Muscle of leg (tissue), 11 donors: ENCODE data around the gene SORBS1. TPM values are rescaled to one million over a fixed set of nuclear protein-coding genes. Genes with fewer than 3 reads are reported as not detected.

Source experiments
- DNase-seq: peaks from one replicate; pipeline ENCODE4 v3.0.0; 2013
- H3K27ac ChIP-seq: one replicate; pipeline ENCODE4 v1.5.1; 2013; ENCODE audit warnings: mild to moderate bottlenecking, low read length, control low read depth
- H3K27me3 ChIP-seq: one replicate; pipeline ENCODE4 v1.6.1; 2013; ENCODE audit warnings: low read length; ENCODE audit not compliant: control insufficient read depth, insufficient read depth
- H3K36me3 ChIP-seq: one replicate; pipeline ENCODE4 v1.6.1; 2013; ENCODE audit warnings: low read length; ENCODE audit not compliant: control insufficient read depth, insufficient read depth
- H3K4me1 ChIP-seq: one replicate; pipeline ENCODE4 v1.6.1; 2013; ENCODE audit warnings: low read length; ENCODE audit not compliant: control insufficient read depth, insufficient read depth
- H3K4me3 ChIP-seq: one replicate; pipeline ENCODE4 v1.5.1; 2013; ENCODE audit warnings: low read length, control low read depth
- H3K9me3 ChIP-seq: replicated peaks from 2 replicates; pipeline ENCODE4 v1.6.1; 2013; ENCODE audit warnings: low read depth, low read length; ENCODE audit not compliant: control insufficient read depth
- WGBS: methylation state at CpG from one replicate; pipeline ENCODE4 v1.1.5; 2013; ENCODE audit warnings: missing lambda C conversion rate; ENCODE audit not compliant: insufficient coverage; 5-methylcytosine and 5-hydroxymethylcytosine counted together
- polyA plus RNA-seq, 8 donors: library from polyadenylated mRNA; unstranded; fragments of 120-200 nt; gene quantifications; one replicate each; pipeline versions ENCODE4 v1.2.1 to v1.2.3, GENCODE V29; 2013; ENCODE audit warnings: inconsistent platforms in 1 of 8, low replicate concordance in 1 of 8; ENCODE audit not compliant: insufficient read length in 8 of 8, insufficient read depth in 1 of 8
- total RNA-seq: library from RNA; stranded (reverse); fragments of 120-200 nt; gene quantifications from one replicate; pipeline ENCODE4 v1.2.4, GENCODE V29; 2013

SORBS1 gene
- total and polyA plus RNA-seq, 9 donors: 50.4 to 104 (median 57.8) TPM

- Histone ChIP-seq H3K4me3 (no peak overlapping the region), H3K4me1 (no peaks in the 10 kb centered on the region), H3K27ac (no peak overlapping the region), H3K9me3 (no peaks in the 10 kb centered on the region), H3K27me3 (no peaks in the 10 kb centered on the region), H3K36me3 (no peaks in the 10 kb centered on the region)
- 29% methylated on average over 1 of the region's 1 CpG for WGBS
- no peak for DNase-seq
These were observed 257.2 kb downstream of the SORBS1 start for GRCh38 chr10:95303950-95304349.

- Histone ChIP-seq H3K4me1 (no peaks in the 10 kb centered on the region), H3K27me3 (no peaks in the 10 kb centered on the region), H3K27ac (no peak overlapping the region), H3K9me3 (no peaks in the 10 kb centered on the region), H3K36me3 (no peaks in the 10 kb centered on the region), H3K4me3 (no peak overlapping the region)
- DNase-seq: peak; percentile 60
- 18% methylated on average over 8 of the region's 8 CpGs for WGBS
These were observed 257.6 kb downstream of the SORBS1 start for GRCh38 chr10:95303535-95303934.

DNA sequence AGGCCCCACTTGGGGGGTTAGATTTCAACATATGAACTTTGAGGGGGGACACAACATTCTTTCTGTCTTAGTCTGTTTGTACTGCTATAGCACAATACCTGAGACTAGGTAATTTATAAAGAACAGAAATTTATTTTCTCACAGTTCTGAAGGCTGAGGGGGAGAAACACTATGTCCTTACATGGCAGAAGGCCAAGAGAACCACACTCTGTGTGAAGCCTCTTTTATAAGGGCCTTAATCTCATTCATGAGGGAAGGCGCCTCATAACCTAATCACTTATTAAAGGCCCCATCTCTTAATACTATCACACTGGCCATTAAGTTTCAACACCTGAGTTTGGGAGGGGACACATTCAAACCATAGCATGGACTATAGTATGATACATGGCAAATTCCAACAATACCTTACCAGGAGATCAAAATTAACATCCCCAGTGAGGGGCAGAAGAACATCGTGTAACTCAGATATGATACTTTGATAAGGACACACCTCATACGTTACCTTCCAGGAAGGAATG is 261.1 kb downstream of the SORBS1 start:
- no peak overlapping the region for H3K4me3 ChIP-seq
- H3K27me3 ChIP-seq: peaks cover 17% of the 10 kb centered on the region
- WGBS: no CpG with 5 or more reads among the region's 3 CpGs
- peaks cover 8% of the 10 kb centered on the region for H3K4me1 ChIP-seq
- H3K9me3 ChIP-seq: no peaks in the 10 kb centered on the region
- no peak overlapping the region for H3K27ac ChIP-seq
- no peak for DNase-seq
- H3K36me3 ChIP-seq: no peaks in the 10 kb centered on the region

DNA sequence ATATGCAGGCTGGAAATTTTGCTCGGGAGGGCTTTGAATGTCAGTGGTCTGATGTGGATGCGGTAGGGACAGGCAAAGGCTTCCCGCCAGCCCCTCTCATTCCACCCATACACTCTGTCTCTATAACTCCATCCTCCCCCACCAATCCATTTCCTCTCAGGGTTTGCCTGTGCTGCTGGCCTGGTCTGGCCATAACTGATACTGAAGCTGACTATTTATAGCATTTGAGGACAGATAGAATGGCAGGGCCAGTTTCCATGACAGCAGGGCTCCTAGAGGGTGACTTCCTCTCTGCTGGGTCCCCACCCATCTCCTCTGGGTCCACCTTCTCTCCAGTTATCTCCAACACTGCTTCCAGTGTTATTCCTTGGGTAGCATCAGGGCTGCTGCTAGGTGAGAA is 263.8 kb downstream of the SORBS1 start:
- H3K27ac ChIP-seq: no peak overlapping the region

GRCh38 chr10:95296764-95297163 is 264.4 kb downstream of the SORBS1 start:
- 95% methylated on average over 4 of the region's 4 CpGs for WGBS

More for the DNA sequence above, 263.8 kb downstream of the SORBS1 start:
- Histone ChIP-seq H3K27me3 (peaks cover 28% of the 10 kb centered on the region), H3K36me3 (no peaks in the 10 kb centered on the region), H3K4me3 (no peak overlapping the region), H3K9me3 (no peaks in the 10 kb centered on the region), H3K4me1 (peaks cover 12% of the 10 kb centered on the region)
- no CpG with 5 or more reads among the region's 3 CpGs for WGBS
- DNase-seq: no peak

GRCh38 chr10:95295031-95295755 is 266.0 kb downstream of the SORBS1 start:
- Histone ChIP-seq H3K27me3 (peaks cover 46% of the 10 kb centered on the region), H3K9me3 (no peaks in the 10 kb centered on the region), H3K4me3 (peak overlapping the region; percentile 27), H3K36me3 (no peaks in the 10 kb centered on the region), H3K27ac (no peak overlapping the region), H3K4me1 (peaks cover 12% of the 10 kb centered on the region)
- 5% methylated on average over 29 of the region's 39 CpGs for WGBS
- peak; percentile 38 for DNase-seq

More at GRCh38 chr10:95296764-95297163, 264.4 kb downstream of the SORBS1 start:
- Histone ChIP-seq H3K27ac (no peak overlapping the region), H3K36me3 (no peaks in the 10 kb centered on the region), H3K27me3 (peaks cover 33% of the 10 kb centered on the region), H3K4me1 (peaks cover 12% of the 10 kb centered on the region), H3K9me3 (no peaks in the 10 kb centered on the region), H3K4me3 (no peak overlapping the region)
- DNase-seq: no peak

DNA sequence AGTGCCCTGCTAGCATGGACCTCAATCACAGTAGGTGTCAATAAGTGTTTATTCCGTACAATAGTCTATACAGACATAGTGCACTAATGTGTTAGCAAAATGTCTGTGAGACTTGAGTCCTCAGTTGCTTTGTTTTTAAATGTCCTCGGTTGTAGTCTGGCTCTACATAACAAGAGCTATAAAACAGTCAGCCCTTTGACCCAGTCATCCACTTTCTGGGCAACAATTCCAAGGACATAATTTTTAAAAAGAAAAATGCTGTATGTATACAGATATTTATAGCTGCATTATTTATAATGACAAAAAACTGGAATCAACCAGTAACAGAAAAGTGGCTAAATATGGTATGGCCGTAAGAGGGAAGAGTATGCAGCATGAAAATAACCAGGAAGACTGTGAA is 267.5 kb downstream of the SORBS1 start:
- Histone ChIP-seq H3K36me3 (no peaks in the 10 kb centered on the region), H3K27me3 (peaks cover 58% of the 10 kb centered on the region), H3K9me3 (no peaks in the 10 kb centered on the region), H3K4me3 (no peak overlapping the region), H3K27ac (no peak overlapping the region), H3K4me1 (peaks cover 18% of the 10 kb centered on the region)
- DNase-seq: no peak
- no CpG with 5 or more reads among the region's 3 CpGs for WGBS

GRCh38 chr10:95291365-95292039 is 269.7 kb downstream of the SORBS1 start:
- no peak for DNase-seq
- Histone ChIP-seq H3K27ac (no peak overlapping the region), H3K9me3 (no peaks in the 10 kb centered on the region), H3K27me3 (peaks cover 57% of the 10 kb centered on the region), H3K4me3 (peak overlapping the region; percentile 31), H3K36me3 (no peaks in the 10 kb centered on the region), H3K4me1 (peaks cover 15% of the 10 kb centered on the region)
- 51% methylated on average over 13 of the region's 19 CpGs for WGBS

DNA sequence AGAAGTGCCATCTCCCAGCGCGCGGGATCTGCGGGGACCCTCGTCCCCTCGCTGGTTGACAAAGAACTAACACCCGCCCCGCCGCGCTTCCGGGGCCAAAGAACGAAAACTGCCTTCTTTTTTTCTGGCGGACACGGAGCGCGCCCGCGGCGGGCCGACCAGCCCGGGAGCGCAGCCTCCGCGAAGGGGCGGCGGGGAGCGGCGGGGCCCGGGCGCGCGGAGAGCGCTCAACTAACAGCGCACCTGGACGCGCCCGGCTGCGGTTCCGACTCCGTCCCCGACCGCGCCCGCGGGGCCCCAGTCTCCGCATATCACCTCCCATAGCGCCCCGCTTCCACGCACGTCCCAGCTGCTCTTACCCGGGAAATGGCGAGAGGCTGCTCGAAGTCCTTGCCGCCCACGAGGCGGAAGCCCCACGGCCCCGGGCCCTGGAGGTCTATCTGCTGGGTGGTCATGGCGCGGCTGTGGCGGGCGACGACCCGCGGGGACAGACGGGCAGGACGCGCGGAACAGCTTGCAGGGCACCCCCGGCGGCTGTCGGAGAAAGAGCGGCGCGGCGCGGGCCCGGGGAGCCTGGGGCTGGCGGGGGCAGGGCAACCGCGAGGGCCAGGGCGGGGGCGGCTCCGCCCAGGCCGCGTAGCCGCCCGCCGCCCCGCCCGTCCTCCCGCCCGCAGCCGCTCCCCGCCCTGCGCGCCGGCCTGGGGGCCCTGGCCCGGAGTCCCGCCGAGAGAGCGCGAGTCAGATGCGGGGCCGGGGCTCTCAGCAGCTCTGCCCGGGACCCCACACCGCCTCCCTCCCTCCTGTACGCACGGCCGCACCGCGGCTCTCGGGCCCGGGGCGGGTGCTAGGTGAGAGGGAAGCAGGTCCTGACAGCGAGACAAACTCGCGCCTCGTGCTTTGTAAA is 270.5 kb downstream of the SORBS1 start, which contains the start of gene PDLIM1:
Gene PDLIM1, minus strand, starts transcription at position 543 of the 904 bp plus-strand sequence. Its CDS starts 88 bp downstream, at position 455.
- DNase-seq: peak; percentile 48
- H3K4me1 ChIP-seq: peaks cover 15% of the 10 kb centered on the region
- under 1% methylated on average over 100 of the region's 119 CpGs for WGBS

More for the DNA sequence above, 270.5 kb downstream of the SORBS1 start, which contains the start of gene PDLIM1:
- Histone ChIP-seq H3K36me3 (no peaks in the 10 kb centered on the region), H3K9me3 (no peaks in the 10 kb centered on the region), H3K4me3 (peak within 1 kb of the TSS; percentile 64), H3K27me3 (peaks cover 51% of the 10 kb centered on the region), H3K27ac (peak within 1 kb of the TSS; percentile 47)
